22Rv1 (cell line): Measurements from ENCODE around the gene GBGT1.

Source experiments
- CTCF ChIP-seq: fragments of 450-650 bp; IDR thresholded peaks from 2 replicates; pipeline ENCODE4 v1.5.1; 2017; ENCODE audit warnings: mild to moderate bottlenecking
- ZFX ChIP-seq: fragments of 450-650 bp; IDR thresholded peaks from 2 replicates; pipeline ENCODE4 v1.6.1; 2017; ENCODE audit warnings: antibody characterized with exemption, borderline replicate concordance

GRCh38 chr9:133165452-133165730 lies 1.7 kb upstream of the GBGT1 start:
- no peak for TF ChIP-seq CTCF
- no peak for TF ChIP-seq ZFX
